DOHH2 (cell line): ENCODE results near the gene C1orf159.

Experiments used
- CTCF ChIP-seq: fragments of 200-600 bp; sonication (generic); IDR thresholded peaks from one replicate; pipeline ENCODE4 v1.5.1; 2014; ENCODE audit warnings: antibody characterized with exemption, mild to moderate bottlenecking, low read depth, low read length; ENCODE audit not compliant: poor library complexity, severe bottlenecking
- EZH2phosphoT487 ChIP-seq: fragments of 200-600 bp; sonication (generic); IDR thresholded peaks from 2 replicates; pipeline ENCODE4 v1.6.1; 2017; ENCODE audit warnings: borderline replicate concordance, mild to moderate bottlenecking, antibody characterized with exemption, low read length, moderate library complexity, mixed read lengths

GRCh38 chr1:1074631-1075147 lies 41.2 kb downstream of the C1orf159 start:
- TF ChIP-seq CTCF (no peak), EZH2phosphoT487 (no peak)
